GM19025 (cell line): Measurements from ENCODE around the gene TNNC1.

Experiments used
- ATAC-seq: cut with Tn5 transposase; IDR thresholded peaks from one replicate; pipeline ENCODE4 v1.9.1; 2021; ENCODE audit warnings: mild to moderate bottlenecking, low read depth, moderate library complexity; ENCODE audit not compliant: unreplicated experiment

Gene TNNC1

DNA sequence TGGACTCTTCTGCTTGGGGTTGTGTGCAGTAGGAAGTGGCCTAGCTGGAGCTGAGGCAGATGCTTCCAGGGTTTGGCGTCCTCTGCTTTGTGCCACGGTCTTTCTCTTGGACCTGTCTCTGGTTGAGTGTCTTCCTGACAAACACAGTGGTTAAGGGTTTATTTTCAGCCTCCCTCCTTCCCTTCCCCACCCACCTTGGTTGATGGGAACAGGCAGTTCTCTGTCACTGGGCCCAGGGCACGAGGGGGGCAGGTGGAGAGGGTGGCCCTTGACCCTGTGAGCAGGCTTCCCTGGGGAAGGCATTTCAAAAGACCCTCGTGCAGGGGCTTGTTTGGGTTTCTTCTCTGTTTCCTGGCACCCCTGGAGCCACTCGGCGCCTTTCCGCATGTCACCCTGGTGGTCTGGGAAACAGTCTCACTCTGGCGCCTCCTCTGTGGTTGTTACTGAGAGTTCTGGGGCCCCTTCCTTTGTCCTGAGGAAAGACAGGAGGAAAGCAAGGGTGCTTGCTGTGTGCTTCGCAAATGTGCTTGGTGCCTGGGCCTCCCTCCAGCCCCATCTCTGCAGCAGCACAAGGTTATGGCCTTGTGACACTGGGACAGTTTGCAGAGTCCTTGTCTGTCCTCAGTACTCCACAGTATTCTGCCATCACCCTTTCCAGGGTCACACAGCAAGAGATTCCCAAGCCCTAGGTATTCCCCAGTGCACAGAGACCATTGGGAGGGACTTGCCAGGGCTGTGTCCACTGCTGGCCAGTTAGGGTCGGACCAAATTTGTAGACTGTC, 31.0 kb upstream of the TNNC1 start:
- no peak for ATAC-seq

GRCh38 chr3:52483577-52484381, 29.9 kb upstream of the TNNC1 start:
- ATAC-seq, result no peak

DNA sequence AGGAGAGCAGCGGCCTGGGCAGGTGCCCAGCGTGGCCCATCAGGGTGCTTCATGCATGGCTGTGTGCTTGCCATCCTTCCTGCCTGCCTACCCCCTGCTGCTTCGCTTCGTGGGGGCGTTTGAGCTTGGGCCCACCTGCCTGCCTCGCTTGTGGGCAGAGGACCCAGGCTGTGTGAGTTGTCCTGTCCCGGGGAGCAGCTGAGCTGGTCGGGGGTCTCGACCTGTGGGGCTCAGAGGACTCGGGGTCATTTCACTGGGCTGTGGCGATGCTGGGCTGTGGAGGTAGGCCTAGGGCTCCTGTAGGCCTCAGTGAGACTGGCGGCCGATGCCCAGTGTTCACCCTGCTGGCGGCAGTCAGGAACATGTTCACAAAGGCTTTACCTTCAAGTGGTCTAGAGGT, 29.2 kb upstream of the TNNC1 start:
- no peak for ATAC-seq

DNA sequence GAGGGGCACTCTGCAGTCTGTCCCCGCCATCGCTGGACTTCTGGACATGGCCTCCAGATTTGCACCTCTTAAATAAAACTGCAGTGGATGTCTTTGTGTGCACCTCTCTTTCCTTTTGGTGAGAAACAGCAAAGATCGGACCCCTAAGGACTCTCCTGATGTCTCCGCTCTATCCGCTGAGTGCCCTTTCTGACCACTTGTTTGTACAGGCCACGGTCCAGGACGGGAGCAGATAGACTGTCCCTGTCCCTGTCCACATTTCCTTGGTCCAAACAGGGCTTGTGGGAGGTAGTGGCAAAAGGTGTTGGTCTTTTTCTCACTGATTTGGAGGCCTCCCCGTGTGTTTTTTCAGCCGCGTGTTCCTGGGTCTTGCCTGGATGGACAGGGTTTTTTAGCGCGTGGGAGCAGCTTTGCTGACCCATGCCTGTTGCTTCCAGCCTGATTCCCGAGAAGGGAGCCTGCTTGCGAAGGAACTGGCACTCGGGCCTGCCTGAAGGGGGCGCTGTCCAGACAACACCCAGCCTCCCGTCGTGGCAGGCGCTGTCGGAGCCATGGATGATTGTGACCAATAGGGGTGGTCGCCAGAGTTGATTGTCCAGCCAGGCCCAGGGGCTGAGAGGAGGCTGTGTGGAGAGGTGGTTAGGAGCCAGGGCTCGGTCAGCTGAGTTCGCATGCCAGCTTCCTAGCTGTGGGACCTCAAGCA, 28.1 kb upstream of the TNNC1 start:
- ATAC-seq, result no peak

DNA sequence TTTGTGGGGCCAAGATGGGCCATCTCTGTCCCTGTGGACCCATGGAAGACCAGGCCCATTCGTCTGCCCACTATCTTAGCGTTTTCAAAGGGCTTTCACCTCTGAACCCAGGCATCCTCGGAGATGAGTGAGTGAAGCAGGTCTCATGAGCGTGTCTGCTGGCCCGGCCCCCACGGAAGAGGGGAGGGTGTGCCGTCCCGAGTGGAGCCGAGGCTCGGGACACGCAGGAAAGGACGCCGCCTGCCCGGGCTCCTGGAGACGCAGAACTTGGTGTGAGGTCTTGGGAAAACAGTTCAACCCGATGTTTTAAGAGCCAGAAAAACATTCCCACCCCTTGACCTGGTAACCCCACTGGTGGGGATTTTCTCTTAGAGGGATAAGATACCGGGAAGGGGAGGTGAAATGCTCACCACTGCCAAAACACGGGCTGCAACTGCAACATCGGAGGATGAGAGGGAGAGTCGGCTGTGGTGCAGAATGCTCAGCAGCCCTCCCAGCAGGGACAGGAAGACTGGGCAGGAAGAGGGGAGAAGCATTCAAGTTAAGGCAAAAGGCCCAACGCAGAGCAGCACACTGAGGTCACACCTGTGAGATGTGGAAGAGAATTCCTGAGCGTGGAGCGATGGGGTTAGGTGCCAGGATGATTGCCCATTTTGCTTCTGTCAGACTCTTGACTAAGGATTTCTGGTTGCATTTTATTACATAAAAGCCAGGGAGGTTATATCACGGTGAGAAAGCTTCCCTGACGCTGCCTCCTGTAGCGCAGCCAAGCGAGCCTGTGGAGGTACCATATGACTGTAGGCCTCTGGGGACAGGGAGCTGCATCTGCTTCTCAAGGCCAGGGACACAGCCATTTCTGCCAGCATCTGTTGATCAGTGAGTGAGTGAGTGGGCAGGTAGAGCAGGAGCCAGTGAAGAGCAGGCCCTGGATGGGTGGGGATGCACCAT, 27.2 kb upstream of the TNNC1 start:
- no peak for ATAC-seq

GRCh38 chr3:52479877-52480575, 26.2 kb upstream of the TNNC1 start:
- no peak for ATAC-seq

DNA sequence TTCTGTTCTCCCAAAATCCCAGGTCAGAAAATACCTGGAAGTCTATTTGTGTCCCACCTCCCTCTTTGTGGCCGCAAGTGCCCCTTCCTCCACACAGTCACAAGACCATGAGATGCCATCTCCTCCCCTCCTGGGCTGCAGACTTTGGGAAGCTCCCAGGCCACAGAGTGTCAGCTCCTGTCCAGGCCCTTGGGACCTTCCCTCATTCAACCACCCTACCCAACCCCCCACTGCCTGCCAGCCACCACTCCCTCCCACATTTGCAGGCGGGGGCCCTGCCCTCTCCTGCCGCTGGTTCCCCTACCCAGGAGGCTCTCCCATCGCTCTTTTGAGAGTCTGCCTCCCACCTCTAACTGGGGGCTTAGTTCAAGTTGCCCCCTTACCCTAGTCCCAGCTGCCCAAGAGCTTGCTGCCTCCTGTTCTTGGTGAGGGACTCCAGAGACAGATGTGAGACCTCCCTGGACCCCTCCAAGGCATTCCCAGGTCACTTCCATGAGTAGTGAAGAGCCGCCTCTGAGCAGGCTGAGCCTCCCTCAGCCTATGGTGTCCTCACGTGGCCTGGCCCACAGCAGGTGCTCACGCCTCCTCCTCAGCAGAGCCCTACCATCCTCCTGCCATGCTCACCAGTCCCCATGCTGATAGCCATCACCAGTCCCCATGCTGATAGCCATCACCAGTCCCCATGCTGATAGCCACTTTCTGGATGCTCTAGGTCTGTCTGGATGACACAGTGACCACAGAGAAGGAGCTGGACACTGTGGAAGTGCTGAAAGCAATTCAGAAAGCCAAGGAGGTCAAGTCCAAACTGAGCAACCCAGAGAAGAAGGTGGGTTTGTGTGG, 25.4 kb upstream of the TNNC1 start:
- no peak for ATAC-seq

GRCh38 chr3:52477796-52478095, 23.9 kb upstream of the TNNC1 start:
- no peak for ATAC-seq

- ATAC-seq, result no peak
Measured at GRCh38 chr3:52477076-52477795, 23.4 kb upstream of the TNNC1 start.

DNA sequence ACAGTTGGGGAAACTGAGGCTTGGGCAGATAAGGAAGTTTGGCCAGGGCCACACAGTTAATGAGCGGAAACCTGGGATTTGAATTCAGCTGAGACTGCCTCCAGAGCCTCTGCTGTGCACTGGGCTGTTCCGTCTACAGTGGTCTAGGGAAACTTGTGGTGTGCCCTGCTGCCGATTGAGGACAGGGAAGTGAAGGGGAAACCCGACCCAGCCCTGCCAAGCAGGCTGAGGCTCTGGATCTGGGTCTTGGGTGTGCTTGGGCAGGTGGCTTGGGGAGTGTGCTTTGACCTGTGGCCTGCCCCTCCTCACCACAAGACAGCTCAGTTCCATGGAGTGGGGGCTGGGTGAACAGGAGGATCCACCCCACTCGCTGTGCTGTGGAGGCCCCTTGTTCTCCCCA, 19.2 kb upstream of the TNNC1 start:
- no peak for ATAC-seq

DNA sequence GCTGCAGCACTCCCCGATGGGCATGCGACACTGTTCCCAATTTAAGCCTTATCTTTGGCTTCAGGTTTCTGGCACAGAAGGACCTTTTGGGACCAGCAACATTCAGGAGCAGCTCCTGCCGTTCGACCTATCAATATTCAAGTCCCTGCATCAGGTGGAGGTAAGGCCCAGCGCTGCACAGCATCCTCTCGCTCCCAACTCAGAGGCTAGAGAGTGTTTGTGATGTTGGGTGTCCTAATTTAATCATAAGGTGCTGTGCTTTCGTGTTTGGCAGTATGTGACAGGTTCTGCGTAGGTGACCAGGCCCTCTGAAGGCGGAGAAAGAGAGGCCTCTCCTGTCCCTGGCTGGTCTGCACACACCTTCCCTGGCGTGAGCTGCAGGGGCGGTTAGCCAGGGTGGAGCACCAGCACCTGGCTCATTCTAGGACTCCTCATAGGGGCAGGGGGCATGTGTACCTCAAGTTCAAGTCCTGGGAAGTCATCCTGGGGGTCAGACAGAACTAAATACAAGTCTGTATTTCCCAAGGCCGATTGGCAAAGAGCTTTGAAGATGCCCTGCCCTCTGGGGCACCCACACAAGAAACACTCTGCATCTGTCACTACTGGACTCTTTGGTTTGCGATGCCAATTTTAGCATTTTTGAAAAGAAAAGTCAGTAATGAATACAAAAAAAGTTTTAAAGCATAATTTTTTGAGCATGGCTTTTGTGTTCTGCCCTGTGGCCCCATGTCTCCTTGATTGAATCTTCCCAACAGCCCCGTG, 18.6 kb upstream of the TNNC1 start:
- ATAC-seq, result no peak

DNA sequence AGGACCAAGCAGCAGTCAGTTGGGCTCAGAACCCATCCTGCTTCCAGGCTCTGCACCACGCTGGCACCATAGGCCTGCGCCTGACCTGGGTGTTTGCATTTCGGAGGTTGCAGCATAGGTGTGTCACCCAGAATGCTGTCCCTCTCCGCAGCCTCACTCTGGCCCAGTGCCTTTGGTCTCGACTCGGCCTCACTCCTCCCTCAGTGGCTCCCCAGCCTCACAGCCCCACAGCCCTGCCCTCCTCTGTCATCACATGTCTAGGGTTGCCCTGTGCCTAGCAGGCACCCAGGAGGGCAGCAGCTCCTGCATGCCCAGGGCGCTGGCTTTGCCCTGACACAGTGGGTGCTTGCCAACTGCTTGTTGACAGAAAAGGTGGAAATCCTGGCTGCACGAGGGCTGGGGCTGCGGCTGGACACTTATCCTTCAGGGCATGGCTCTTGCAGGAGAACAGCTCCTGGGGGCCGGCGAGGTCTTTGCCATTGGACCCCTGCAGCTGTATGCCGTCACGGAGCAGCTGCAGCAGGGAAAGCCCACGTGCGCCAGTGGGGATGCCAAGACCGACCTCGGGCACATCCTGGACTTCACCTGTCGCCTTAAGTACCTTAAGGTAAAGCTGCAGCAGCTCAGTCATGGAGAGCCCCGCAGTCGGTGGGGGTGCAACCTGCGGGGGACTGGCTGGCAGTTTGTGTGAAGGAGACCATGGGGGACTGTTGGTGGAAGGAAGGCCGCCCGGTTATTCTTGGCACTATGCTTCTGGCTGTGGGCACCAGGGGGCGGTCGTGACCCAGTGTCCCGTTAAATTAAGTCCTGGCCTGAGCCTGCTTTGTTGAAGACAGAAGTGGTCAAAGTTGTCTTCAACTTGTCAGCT, 17.8 kb upstream of the TNNC1 start:
- ATAC-seq, result no peak

- ATAC-seq, result no peak
Measured at GRCh38 chr3:52470920-52471319, 17.1 kb upstream of the TNNC1 start.

DNA sequence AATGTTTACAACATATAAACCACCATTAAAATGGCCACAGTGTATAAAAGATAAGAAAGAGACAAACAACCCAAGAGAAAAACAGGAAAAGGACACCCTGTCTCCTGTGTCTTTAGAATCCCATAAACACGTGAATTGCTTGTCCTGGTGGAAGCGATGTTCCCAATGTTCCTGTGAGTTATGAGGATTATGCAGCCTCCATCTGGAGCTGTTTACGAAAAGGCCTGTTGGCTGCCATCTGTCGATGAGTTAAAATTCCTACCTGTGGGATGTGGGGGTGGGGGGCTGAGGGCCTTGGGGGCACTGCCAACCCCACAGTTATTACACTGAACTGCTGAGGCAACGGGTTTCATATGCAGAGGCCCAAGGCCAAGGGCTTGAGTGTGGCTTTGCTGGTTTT, 15.2 kb upstream of the TNNC1 start:
- ATAC-seq, result no peak

GRCh38 chr3:52468336-52468735, 14.5 kb upstream of the TNNC1 start:
- ATAC-seq, result no peak

- no peak for ATAC-seq
Measured at GRCh38 chr3:52463416-52463815, 9.6 kb upstream of the TNNC1 start.

- no peak for ATAC-seq
Measured at GRCh38 chr3:52461874-52462273, 8.0 kb upstream of the TNNC1 start.
